ENCODE measurements around the gene ARID3A. TPM values are rescaled to one million over a fixed set of nuclear protein-coding genes. Genes with fewer than 3 reads are reported as not detected.

The ARID3A gene
- total and polyA plus RNA-seq, 2 of the 13 experiments (the other 11 are each of a cell fraction or from before 2014, with no cell fraction given): 71.3 to 77.9 TPM

DNA sequence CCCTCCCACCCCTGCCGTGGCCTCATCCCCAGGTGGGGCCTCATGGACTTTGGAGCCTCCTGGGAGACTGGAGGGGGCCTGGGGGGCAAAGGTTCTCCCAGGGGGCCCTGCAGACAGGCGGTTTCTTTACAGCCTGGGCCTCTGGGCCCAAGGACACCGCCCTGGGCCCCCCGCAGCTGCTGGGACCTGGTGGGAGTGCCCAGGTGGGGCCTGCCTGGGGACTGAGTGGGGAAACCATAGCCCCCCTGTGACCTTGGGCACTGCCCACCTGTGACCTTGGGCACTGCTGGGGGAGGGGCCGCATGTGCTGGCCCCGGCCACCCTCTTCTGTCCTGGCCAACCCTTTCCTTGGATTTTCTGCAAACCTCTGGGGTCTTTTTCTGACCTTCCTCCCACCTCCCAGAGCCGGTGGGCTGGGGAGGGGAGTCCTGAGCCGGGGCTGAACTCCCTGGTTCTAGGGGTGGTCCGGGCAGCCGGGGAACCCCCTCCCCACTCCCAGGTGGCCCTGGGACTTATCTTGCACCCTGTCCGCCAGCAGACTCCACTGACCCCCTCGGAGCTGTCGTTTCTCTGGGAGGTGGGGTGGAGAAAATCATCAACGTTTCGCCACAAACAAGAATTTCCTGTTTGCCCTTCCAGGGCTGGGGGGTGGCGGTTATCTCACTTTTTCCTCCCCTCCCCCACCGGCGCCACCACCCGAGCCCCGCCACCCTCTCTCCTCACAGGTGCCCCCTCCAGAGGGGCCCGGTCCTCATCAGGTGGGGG, 27.0 kb downstream of the ARID3A start (continued):
- peak; percentile 41; the same call in 1 of the 2 replicates for TF ChIP-seq ZNF33B (CRISPR knock-in tag; IDR thresholded peaks at IDR 0.05)
- peak; percentile 96 for TF ChIP-seq SP5 (CRISPR knock-in tag; IDR thresholded peaks at IDR 0.05; ENCODE audit: borderline replicate concordance, low read depth)
- 0 out of 2 replicates have a peak, but pooled peaks have one; percentile 77 for TF ChIP-seq ZNF83 (CRISPR knock-in tag; IDR thresholded peaks at IDR 0.05; ENCODE audit: borderline replicate concordance)
- no peak for TF ChIP-seq HCFC1 (IDR thresholded peaks at IDR 0.05; ENCODE audit: low read depth, low read length)
- TF ChIP-seq ZNF44 (CRISPR knock-in tag; IDR thresholded peaks at IDR 0.05): 0 out of 2 replicates have a peak, but pooled peaks have one; percentile 4
- peak; percentile 83 for TF ChIP-seq ZNF264 (CRISPR knock-in tag; IDR thresholded peaks at IDR 0.05)
- peak; percentile 53; the same call in 1 of the 2 replicates for TF ChIP-seq ZNF878 (CRISPR knock-in tag; IDR thresholded peaks at IDR 0.05)
- no peak for TF ChIP-seq TCF12 (IDR thresholded peaks at IDR 0.05)
- peak; percentile 99 for TF ChIP-seq TCF12 (CRISPR knock-in tag; IDR thresholded peaks at IDR 0.05)
- TF ChIP-seq TAF15 (IDR thresholded peaks at IDR 0.05; ENCODE audit: low read depth, low read length, poor library complexity, severe bottlenecking): no peak
- TF ChIP-seq, protein P1, sequence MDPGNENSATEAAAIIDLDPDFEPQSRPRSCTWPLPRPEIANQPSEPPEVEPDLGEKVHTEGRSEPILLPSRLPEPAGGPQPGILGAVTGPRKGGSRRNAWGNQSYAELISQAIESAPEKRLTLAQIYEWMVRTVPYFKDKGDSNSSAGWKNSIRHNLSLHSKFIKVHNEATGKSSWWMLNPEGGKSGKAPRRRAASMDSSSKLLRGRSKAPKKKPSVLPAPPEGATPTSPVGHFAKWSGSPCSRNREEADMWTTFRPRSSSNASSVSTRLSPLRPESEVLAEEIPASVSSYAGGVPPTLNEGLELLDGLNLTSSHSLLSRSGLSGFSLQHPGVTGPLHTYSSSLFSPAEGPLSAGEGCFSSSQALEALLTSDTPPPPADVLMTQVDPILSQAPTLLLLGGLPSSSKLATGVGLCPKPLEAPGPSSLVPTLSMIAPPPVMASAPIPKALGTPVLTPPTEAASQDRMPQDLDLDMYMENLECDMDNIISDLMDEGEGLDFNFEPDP (CRISPR knock-in tag; conservative IDR thresholded peaks at IDR 0.05): no peak
- peak; percentile 53; the same call in 1 of the 2 replicates for TF ChIP-seq ZNF274 (CRISPR knock-in tag; IDR thresholded peaks at IDR 0.05)
- TF ChIP-seq HMG20A (CRISPR knock-in tag; IDR thresholded peaks at IDR 0.05; ENCODE audit: borderline replicate concordance): peak; percentile 85
- TF ChIP-seq, protein P2, sequence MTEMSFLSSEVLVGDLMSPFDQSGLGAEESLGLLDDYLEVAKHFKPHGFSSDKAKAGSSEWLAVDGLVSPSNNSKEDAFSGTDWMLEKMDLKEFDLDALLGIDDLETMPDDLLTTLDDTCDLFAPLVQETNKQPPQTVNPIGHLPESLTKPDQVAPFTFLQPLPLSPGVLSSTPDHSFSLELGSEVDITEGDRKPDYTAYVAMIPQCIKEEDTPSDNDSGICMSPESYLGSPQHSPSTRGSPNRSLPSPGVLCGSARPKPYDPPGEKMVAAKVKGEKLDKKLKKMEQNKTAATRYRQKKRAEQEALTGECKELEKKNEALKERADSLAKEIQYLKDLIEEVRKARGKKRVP (CRISPR knock-in tag; IDR thresholded peaks at IDR 0.05): peak in 1 of 2 experiments; percentile 59; a peak in 1 of 4 replicates
- TF ChIP-seq MATR3 (CRISPR knock-in tag; IDR thresholded peaks at IDR 0.05): no peak
- TF ChIP-seq, protein P3, sequence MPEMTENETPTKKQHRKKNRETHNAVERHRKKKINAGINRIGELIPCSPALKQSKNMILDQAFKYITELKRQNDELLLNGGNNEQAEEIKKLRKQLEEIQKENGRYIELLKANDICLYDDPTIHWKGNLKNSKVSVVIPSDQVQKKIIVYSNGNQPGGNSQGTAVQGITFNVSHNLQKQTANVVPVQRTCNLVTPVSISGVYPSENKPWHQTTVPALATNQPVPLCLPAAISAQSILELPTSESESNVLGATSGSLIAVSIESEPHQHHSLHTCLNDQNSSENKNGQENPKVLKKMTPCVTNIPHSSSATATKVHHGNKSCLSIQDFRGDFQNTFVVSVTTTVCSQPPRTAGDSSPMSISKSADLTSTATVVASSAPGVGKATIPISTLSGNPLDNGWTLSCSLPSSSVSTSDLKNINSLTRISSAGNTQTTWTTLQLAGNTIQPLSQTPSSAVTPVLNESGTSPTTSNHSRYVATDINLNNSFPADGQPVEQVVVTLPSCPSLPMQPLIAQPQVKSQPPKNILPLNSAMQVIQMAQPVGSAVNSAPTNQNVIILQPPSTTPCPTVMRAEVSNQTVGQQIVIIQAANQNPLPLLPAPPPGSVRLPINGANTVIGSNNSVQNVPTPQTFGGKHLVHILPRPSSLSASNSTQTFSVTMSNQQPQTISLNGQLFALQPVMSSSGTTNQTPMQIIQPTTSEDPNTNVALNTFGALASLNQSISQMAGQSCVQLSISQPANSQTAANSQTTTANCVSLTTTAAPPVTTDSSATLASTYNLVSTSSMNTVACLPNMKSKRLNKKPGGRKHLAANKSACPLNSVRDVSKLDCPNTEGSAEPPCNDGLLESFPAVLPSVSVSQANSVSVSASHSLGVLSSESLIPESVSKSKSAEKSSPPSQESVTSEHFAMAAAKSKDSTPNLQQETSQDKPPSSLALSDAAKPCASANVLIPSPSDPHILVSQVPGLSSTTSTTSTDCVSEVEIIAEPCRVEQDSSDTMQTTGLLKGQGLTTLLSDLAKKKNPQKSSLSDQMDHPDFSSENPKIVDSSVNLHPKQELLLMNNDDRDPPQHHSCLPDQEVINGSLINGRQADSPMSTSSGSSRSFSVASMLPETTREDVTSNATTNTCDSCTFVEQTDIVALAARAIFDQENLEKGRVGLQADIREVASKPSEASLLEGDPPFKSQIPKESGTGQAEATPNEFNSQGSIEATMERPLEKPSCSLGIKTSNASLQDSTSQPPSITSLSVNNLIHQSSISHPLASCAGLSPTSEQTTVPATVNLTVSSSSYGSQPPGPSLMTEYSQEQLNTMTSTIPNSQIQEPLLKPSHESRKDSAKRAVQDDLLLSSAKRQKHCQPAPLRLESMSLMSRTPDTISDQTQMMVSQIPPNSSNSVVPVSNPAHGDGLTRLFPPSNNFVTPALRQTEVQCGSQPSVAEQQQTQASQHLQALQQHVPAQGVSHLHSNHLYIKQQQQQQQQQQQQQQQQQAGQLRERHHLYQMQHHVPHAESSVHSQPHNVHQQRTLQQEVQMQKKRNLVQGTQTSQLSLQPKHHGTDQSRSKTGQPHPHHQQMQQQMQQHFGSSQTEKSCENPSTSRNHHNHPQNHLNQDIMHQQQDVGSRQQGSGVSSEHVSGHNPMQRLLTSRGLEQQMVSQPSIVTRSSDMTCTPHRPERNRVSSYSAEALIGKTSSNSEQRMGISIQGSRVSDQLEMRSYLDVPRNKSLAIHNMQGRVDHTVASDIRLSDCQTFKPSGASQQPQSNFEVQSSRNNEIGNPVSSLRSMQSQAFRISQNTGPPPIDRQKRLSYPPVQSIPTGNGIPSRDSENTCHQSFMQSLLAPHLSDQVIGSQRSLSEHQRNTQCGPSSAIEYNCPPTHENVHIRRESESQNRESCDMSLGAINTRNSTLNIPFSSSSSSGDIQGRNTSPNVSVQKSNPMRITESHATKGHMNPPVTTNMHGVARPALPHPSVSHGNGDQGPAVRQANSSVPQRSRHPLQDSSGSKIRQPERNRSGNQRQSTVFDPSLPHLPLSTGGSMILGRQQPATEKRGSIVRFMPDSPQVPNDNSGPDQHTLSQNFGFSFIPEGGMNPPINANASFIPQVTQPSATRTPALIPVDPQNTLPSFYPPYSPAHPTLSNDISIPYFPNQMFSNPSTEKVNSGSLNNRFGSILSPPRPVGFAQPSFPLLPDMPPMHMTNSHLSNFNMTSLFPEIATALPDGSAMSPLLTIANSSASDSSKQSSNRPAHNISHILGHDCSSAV (CRISPR knock-in tag; IDR thresholded peaks at IDR 0.05; ENCODE audit: borderline replicate concordance): peak; percentile 43; the same call in 1 of the 2 replicates
- TF ChIP-seq FOXK1 (CRISPR knock-in tag; IDR thresholded peaks at IDR 0.05; ENCODE audit: borderline replicate concordance, low read depth): peak; percentile 95; the same call in 1 of the 2 replicates

Measured in HepG2 (cell line).